BJ (cell line): ENCODE measurements around the gene ZBTB20. TPM values are rescaled to one million over a fixed set of nuclear protein-coding genes. Genes with fewer than 3 reads are reported as not detected.

Experiments
- CTCF ChIA-PET: fragments of 350-600 bp; formaldehyde crosslinking; extraction: SDS; loops from one replicate; lab custom pipeline; 2021; ENCODE audit warnings: antibody characterized with exemption, inconsistent platforms; lab: Yijun Ruan, JAX
- POLR2A ChIA-PET: fragments of 300-600 bp; sonication (Branson Sonifier 250); formaldehyde crosslinking; extraction: SDS; loops from one replicate; lab custom pipeline; 2021; ENCODE audit warnings: antibody characterized with exemption; lab: Charles Lee
- DNase-seq: peaks from one replicate; pipeline ENCODE4 v3.0.0-alpha.2; 2011; ENCODE audit warnings: low read depth
- H3K27me3 ChIP-seq: 2 replicates; pipeline ENCODE4 v1.6.0; 2011; ENCODE audit warnings: low read length; ENCODE audit not compliant: control insufficient read depth, insufficient read depth
- H3K36me3 ChIP-seq: 2 replicates; pipeline ENCODE4 v1.5.1; 2011; ENCODE audit warnings: low read length; ENCODE audit not compliant: control insufficient read depth, insufficient read depth
- H3K4me3 ChIP-seq: 2 replicates; pipeline ENCODE4 v1.5.1; 2011; ENCODE audit warnings: low read depth, mild to moderate bottlenecking, control low read depth, low read length
- CTCF ChIP-seq: IDR thresholded peaks from 2 replicates; pipeline ENCODE4 v1.5.1; 2011; ENCODE audit warnings: low read depth, mild to moderate bottlenecking, control low read depth, inconsistent platforms, low read length, moderate library complexity; ENCODE audit not compliant: insufficient read depth
- polyA plus RNA-seq: library from polyadenylated mRNA; depleted of rRNA; stranded (reverse); fragments of >200 nt; gene quantifications from 2 replicates; pipeline ENCODE4 v1.2.3, GENCODE V29; 2011

ZBTB20 gene
- polyA plus RNA-seq, 1 experiment, result 6.0 TPM

GRCh38 chr3:114892131-114892879 lies 254.8 kb downstream of the ZBTB20 start:
- no peak overlapping the region for H3K4me3 ChIP-seq
- CTCF ChIA-PET, result interaction anchor here (1.1 kb wide), 1 partner anchor 29 kb away, joined by 3 read pairs; no protein-coding TSS in a partner anchor
- no peaks in the 10 kb centered on the region for H3K27me3 ChIP-seq
- TF ChIP-seq CTCF, result no peak
- no peaks in the 10 kb centered on the region for H3K36me3 ChIP-seq
- DNase-seq, result no peak
- POLR2A ChIA-PET, result no interaction called here

- Histone ChIP-seq H3K27me3 (no peaks in the 10 kb centered on the region), H3K4me3 (no peak overlapping the region), H3K36me3 (no peaks in the 10 kb centered on the region)
- ChIA-PET CTCF (no interaction called here), POLR2A (interaction anchor here (0.6 kb wide), 1 partner anchor 23 kb away, joined by 3 read pairs; no protein-coding TSS in a partner anchor)
- DNase-seq, result peak; percentile 52
- no peak for TF ChIP-seq CTCF
These were observed 259.3 kb downstream of the ZBTB20 start for GRCh38 chr3:114887806-114888205.

GRCh38 chr3:114886905-114887304 lies 260.2 kb downstream of the ZBTB20 start:
- CTCF ChIA-PET, result no interaction called here

GRCh38 chr3:114884213-114884923 lies 262.7 kb downstream of the ZBTB20 start:
- DNase-seq, result no peak
- POLR2A ChIA-PET, result no interaction called here
- TF ChIP-seq CTCF, result no peak
- H3K4me3 ChIP-seq, result no peak overlapping the region
- no peaks in the 10 kb centered on the region for H3K36me3 ChIP-seq
- H3K27me3 ChIP-seq, result no peaks in the 10 kb centered on the region
- CTCF ChIA-PET, result no interaction called here

More at GRCh38 chr3:114886905-114887304, 260.2 kb downstream of the ZBTB20 start:
- Histone ChIP-seq H3K36me3 (no peaks in the 10 kb centered on the region), H3K4me3 (no peak overlapping the region), H3K27me3 (no peaks in the 10 kb centered on the region)
- TF ChIP-seq CTCF, result no peak
- POLR2A ChIA-PET, result no interaction called here
- DNase-seq, result no peak

- Histone ChIP-seq H3K4me3 (no peak overlapping the region), H3K36me3 (no peaks in the 10 kb centered on the region), H3K27me3 (no peaks in the 10 kb centered on the region)
- no peak for TF ChIP-seq CTCF
- CTCF ChIA-PET, result no interaction called here
- POLR2A ChIA-PET, result no interaction called here
- DNase-seq, result no peak
These were observed 267.0 kb downstream of the ZBTB20 start for GRCh38 chr3:114880078-114880477.
